Endometrium (tissue), 2 donors: ENCODE measurements around the gene COMMD3.
"Not testable (repeated sequence)": the region's sequence is repeated elsewhere in the genome, so short reads cannot be mapped to it uniquely, and the experiment has no call there.

Source experiments
- FAIRE-seq: peaks from 2 replicates; lab custom pipeline; 2012; peaks lifted over from hg19 to GRCh38; lab: Jason Lieb, UNC
- donor health status: control.
- donor health status: control.

The COMMD3 gene

DNA sequence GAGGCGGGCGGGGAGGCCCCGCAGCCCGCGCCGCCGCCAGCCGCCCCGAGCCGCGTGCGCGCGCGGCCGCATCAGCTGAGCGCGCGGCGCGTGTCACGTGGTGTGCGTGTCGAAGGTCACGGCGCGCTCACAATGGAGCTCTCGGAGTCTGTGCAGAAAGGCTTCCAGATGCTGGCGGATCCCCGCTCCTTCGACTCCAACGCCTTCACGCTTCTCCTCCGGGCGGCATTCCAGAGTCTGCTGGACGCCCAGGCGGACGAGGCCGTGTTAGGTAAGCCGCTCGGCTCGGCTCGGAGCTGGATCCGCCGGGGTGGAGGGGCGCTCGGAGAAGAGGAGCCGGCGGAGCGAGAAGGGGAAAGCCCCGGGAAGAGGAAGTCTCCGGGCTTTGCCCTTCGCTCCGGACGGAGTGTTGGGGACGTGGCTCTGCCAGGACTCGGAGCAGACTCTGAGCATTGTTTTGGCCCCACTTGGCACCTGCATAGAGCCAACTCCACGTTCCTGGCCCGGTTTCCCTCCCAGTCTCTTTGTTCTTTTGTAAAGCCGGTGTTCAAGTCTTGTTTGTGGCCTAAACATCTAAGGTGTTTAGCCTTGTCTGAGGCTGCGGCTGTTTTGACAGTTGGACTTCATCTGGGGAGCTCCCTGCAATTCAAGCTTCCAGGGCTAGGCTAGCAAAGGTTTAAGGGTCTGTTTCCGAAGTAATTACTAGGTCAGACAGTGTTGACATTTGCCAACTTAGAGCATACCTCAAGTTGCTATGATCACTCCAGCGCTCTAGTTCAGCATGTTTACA, at the start of gene COMMD3:
Gene COMMD3 (plus strand): TSS at position 103 of the 790 bp plus-strand sequence. CDS start 30 bp downstream, at position 133.
- FAIRE-seq: no peak

DNA sequence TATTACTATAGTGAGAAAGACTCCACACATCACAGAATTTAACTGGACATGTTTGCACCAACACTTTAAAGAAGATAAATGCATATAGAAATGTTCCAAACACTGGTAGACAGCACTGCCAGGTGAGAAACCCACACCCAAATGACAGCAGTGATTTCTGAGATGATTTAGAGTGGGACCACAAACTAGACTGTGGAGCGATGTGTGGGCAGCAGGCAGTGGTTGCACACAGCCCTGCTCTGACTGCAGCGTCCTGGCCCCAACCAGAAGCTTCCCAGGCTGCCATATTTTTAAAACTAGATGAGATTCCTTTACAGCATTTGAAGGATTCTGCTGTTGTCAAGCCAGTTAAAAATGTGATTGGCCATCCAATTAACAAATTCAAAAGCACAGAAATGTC, 47.7 kb upstream of the COMMD3 start:
- FAIRE-seq: no peak

DNA sequence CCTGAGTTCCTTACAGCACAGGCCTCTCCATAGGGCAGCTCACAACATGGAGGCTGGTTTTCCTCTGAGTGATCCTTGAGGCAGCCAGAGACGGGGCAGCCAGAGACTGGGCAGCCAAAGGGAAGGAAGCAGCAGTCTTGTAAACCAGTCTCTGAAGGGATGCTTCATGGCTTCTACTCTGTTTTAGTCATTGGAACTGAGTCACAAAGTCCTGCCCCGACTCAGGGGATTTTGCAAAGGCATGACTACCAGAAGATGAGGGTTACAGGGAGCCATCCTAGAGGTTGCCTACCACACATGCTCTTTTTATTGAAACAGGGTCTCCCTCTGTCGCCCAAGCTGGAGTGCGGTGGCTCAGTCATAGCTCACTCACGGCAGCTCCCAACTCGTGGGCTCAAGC, 44.4 kb upstream of the COMMD3 start:
- no peak for FAIRE-seq

DNA sequence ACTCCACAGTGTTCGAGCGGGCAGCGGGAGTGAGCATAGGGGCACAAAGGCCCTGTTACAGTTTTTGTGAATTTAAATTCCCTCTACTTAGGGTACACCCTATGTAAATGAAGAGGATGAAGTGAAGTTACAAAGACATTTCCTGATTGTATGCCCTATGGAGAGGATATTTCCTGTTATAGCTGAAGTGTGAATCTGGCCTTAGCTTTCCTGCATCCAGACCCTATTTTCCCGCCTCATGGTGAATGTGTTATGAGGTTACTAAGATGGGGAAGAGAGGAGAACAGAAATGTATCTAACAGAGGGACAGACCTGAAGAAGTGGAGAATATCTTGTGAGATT, 37.8 kb upstream of the COMMD3 start:
- no peak for FAIRE-seq

DNA sequence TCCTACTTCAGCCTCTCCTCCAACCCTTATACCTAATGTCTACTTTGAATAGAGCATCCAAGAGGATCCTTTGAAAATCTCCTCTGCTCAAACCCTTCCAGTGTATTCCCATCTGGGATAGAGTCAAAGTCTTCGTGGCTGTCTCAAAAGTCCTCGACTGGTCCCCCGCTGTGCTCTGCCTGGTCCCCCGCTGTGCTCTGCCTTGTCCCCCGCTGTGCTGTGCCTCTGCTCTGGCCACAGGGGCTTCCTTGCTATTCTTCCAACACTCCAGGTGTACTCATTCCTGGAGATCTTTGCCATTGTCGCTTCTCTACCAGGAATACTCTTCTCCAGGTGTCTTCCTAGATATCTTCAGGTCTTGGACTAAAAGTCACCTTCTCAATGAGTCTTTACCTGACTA, 36.1 kb upstream of the COMMD3 start:
- FAIRE-seq: no peak

DNA sequence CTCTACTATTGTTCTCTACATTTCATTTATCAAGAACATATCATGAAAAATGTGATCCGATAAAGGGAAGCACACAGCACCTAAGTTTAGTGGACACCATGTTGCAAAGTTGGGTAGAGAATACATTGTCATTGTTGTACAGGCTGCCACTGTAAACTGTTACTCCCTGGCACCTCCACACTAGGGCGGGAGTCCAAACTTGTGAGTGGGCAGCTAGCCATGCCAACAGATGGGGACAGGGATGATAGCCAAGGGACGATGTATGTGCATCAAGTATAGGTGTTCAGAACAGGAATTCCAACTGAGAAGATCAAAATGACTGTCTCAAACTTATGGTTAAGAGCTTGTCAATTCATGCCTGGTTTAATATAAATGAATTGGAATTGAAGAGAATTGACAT, 31.1 kb upstream of the COMMD3 start:
- FAIRE-seq: no peak

DNA sequence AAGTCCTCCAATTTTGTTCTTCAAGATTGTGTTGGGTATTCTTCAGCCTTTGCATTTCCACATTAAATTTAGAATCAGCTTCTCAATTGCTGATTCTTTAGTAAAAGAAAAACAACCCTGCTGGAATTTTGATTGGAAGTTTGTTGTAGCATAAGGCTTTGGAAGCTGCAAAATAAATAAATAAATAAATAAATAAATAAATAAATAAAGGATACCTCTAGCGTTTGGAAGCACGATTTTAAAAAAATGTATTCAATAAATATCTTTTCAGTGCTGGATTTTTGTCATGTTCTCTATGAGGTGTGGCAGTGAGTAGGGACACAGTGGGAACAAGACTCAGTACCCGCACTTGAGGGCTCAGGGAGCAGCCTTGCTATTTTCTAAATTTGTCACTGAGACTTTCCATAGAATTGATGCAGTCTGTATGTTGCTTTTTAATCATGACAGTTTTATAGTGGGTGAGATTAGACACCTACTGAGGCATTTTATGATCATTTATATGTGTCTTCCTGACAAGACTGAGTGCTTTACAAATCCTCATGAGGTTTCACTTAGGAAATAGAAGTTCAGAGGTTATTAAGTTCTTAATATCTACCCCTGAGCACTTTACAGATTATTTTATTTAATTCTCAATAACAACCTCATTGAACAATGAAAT, 22.3 kb upstream of the COMMD3 start:
- no peak for FAIRE-seq

DNA sequence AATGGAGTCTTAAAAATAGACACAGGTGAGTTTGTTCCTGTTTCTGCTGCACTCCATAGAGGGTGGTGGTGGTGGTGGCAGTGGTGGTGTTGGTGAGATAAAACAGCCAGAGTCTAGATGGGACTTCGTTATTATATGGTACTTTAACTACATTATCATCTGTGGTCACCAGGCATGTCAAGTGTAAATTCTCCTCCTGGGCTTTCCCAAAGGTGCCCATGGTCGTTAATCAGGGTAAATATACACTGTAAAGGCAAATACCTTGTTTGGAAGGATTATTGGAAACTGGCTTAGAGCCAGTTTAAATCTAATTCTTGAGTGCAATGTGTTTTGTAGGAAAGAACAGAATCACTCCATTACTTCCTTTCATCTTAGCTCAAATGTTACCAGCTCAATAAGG, 21.5 kb upstream of the COMMD3 start:
- FAIRE-seq: no peak

DNA sequence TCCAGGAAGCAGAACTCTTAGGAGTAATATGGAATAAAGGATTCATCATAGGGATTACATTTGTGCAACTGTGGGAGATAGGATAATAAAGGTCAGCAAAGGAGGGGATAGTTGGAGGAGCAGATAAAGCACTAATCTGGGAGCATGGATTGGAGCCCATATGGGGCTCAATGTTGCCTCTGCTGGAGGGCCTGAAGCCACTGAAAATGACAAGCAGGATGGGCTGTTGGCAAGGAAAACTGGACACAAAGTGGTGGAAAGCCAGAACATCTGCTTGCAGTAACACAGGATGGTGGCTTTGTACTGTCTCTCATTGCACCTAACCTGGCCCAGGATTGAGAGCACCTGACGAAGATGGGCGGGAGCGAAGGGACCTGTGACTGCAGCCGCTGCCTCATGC, 15.0 kb upstream of the COMMD3 start:
- no peak for FAIRE-seq

DNA sequence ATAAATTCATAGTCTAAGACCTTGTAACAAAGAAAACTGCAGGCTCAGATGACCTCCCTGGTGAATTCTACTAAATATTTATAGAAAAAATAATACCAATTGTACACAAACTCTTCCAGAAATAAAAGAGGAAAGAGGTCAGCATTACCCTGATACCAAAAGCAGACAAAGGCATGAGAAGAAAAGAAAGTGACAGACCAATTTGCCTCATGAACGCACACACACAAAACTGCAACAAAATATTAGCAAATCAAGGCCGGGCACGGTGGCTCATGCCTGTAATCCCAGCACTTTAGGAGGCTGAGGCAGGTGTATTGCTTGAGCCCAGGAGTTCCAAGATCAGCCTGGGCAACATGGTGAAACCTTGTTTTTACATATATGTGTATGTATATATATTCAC, 12.7 kb upstream of the COMMD3 start:
- no peak for FAIRE-seq

DNA sequence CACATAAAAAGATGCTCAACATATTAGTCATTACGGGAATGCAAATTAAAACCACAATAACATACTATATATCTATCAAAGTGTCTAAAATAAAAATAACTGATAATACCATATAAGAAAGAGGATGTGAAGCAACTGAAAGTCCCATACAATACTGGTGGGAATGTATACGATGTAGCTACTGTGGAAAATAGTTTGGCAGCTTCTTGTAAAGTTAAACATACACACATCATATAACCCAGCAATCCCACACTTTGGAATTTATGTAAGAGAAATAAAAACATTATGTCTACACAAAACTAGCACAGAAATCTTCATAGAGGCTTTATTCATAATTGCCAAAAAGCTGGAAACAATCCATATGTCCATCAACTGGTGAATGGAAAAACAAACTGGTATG, 10.5 kb upstream of the COMMD3 start:
- FAIRE-seq: no peak

DNA sequence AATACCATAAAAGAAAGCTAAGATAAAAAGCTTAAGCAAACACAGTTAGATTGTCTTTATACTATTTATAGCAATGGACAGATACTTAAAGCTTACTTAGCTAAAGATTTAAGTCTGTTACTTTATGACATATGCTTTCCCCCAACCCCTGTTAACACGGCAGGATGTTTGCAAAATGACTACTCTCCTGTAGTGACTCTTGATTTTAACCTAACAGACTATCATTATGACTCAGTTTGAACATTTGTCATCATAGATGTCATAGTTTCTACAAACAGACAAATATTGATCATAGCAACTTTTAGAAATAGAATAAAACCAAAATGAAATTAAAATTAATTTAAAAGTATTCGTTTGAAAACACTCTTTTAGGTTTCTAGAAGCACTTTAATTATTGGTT, 7.8 kb upstream of the COMMD3 start:
- no peak for FAIRE-seq

DNA sequence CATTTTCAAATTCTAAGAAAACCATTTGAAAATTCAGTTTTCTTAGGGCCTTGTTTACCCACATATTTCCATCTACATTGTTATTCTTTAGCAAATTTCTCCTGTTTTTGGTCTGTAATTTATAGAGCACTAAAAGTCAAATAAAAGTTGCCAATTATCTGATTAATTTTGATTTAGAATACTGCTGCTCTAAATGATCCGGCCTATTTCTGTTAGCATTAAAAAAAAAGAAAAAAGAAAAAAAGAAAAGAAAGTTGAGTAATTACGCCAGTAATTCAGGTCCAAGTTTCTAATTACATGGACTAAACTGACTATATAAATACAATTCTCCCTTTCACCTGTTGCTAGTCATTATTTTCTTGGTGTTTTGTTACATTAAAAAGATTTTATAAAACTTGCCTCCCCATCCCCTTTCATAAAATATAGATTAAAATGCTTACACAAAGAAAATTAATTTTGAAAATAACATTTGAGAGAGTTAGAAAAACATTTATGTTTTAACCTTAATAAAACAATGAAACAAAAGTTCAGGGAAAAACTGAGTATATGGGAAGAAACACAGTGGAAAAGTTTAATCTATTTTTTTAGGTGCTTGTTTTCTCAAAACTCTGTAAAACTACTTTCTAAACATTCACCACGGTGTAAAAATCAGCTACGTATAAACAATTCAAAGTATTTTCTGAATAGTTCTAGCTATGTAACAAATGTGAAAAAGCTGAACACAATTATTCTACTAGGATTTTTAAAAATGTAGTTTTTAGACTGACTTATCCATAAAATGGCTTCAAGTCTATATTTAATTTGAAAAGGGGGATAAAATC, 6.8 kb upstream of the COMMD3 start:
- FAIRE-seq: peak; percentile 29

DNA sequence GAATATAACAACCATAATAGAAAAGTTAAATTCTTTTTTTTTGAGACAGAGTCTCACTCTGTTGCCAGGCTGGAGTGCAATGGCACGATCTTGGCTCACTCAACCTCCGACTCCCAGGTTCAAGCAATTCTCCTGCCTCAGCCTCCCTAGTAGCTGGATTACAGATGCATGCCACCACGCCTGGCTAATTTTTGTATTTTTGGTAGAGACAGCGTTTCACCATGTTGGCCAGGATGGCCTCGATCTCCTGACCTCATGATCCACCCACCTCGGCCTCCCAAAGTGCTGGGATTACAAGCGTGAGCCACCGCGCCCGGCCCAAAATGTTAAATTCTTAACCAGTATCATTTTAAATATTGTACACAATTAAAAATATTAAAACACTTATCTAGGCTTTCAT, 6.2 kb upstream of the COMMD3 start:
- FAIRE-seq: not testable (repeated sequence)

DNA sequence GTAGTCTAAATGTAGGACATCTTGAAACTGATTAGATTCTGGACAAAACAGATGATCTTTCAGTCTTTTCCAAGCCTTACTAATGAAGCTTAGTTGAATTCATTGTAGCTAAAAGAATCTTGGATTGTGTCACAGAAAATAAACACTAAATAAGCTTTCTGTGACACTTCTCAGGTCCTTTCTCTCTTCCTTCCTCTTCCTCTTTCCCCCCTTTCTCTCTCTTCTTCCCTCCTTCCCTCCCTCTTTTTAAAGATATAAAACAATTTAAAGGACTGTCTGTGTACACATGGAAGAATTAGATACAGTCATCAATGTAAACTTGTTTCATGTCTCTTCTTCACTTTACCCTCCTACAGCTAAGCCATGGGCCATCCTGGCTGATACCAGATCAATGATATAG, 5.3 kb upstream of the COMMD3 start:
- no peak for FAIRE-seq

DNA sequence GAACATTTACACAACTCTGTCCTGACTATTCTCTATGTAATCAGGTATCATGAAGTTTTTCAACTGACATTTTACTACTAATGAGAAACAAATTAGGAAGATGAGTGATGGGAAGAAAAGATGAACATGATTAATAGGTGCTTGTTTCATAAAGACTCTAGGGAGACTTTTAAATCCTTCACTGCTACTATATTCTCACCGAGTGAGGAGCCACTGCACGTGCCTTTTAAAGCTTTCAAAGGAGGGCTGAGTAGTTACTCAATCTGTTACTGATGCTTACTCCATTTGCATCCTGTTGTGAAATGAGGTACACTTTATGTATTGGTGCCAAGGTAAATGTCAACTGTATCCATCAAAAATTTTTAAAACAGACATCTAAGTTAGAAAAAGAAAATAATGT, 1.3 kb upstream of the COMMD3 start:
- no peak for FAIRE-seq

DNA sequence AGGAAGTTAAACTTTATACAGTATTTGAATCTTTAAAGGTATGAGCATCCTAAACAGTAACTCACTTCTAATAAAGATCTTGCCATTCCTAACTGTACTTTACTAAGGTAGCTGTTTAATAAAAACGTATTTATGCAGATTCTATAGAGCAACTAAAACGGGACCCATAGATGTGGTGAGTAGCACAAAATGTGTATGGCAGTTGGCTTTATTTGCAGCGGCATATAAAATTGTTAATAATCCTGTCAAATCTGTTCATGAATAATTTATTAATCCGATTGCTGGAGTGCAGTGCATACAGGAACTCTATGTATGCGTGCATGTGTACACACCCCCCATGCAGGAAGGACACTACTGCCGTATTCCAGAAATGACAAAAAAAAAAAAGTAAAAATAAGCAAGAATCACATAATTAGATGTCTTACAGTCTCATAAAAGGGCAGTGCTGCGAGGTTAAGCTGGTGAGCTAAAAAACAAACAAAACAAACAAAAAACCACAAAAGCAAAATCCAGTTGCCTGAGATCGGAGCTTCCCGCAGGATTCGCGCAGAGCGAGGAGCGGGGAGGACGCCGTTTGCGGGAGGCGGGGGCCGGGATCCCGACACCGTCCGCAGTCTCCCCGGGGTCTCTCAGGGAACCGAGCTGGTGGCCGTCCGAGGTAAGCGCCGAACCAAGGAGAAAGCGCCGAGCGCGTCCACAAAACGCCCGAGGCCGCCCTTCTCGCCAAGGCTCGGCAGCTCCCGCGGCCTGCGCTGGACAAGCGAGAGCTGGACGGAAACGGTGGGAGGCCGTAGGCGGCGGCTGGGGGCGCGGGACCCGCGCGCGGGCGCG, 518 bp upstream of the COMMD3 start:
- no peak for FAIRE-seq

DNA sequence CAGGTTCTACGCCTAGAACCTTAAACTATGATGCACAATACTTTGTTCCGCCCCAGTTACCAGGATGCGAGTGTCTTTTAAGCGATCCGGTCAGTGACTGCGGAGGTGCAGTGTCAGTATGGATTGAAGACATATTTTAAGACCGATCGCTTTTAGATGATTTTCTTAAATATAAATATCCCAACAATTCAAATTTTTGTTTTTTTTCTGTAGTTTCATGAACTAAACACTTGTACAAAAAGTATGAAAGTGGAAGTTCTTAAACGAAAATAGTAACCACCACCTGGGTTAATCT, 835 bp downstream of the COMMD3 start:
- FAIRE-seq: no peak

DNA sequence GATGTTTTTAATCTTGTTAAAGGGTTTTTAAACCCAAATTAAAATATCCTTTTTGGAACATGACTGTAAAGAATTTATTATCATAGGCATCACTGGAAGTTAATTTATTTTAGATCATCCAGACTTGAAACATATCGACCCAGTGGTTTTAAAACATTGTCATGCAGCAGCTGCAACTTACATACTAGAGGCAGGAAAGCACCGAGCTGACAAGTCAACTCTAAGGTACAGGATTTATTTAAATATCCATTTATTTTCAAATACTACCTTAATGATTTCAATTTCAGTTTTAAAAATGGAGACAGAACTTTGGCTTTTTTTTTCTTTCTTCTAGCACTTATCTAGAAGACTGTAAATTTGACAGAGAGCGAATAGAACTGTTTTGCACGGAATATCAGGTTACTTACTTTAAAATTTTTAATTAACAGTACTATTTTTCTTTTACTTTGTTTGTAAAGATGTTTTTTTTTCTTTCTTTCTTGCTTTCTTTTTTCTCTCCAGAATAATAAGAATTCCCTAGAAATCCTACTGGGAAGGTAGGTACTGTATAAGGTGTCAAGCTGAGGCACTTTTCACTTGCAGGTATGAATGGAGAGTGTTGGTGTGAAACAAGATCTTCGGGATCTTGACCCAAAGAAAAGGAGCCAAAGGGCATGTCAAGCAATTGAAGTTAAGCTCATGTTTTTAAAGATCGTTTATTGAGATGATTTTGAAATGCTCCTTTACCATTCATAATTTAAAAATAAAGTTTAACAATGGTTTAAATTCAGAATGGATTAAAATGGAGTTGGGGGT, 1.8 kb downstream of the COMMD3 start:
- no peak for FAIRE-seq

DNA sequence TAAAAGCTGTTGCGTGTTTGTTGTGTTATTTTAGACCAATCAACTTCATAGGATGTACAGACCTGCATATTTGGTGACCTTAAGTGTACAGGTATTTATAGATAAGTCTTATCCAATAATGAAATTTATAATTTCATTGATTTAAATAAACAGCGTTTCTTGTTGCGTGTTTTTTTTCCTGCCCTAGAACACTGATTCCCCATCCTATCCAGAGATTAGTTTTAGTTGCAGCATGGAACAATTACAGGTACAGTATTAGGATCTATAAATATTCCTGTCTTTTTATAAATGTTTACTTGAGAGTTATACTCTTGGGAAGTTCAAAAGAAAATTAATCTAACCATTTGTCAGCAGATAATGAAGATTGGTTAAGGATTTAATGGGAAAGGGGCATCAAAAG, 2.6 kb downstream of the COMMD3 start:
- no peak for FAIRE-seq

DNA sequence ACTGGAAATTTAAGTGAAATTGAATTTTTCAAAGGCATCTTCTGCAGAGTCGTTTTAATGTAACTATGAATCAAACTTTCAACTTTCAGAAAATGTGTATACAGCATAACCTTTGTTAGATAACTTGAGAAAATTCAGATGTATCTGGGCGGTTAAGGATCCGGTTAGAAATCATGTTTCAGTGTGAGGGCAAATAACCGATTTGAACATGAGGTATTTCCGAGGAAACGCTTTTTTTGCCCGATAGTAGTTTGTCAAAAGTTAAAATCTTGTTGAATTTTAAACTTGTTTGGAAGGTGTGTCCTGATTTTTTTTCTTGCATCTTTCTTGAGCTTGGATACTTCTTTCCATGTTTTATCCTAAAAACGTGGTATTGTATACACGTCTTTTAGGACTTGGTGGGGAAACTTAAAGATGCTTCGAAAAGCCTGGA, 3.4 kb downstream of the COMMD3 start:
- no peak for FAIRE-seq
